Measurements from ENCODE around the gene CTNNA3.

DNA sequence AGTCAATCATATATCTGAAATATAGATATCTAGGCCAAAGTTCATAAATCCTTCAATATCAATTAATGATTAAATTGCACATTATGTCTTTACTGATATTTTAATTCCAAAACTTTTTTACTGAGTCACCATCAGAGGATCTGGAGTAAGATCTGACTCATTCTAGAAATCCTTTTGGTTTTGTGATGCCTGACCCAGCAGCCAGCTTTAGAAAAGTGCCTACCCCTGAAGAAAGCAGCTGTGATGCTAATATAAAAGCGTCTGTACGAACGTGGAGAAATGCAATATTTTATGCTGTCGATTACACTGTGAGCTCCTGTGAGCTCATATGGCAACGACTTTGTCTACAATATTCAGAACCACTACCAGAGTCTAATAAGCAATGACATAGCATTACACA, 912.7 kb downstream of the CTNNA3 start:
- TF ChIP-seq CTCF (IDR thresholded peaks at IDR 0.05): no peak
- TF ChIP-seq POLR2A (IDR thresholded peaks at IDR 0.05): no peak

All from testis (tissue), 2 donors.